NCI-H1092 treated with DMSO at 0.1 percent for 48 hours (cell line): ENCODE data around the gene SPIN3.
A peak's percentile ranks its signal among the peaks of the same experiment; 100 is the strongest.
"Not testable (repeated sequence)": the region's sequence is repeated elsewhere in the genome, so short reads cannot be mapped to it uniquely, and the experiment has no call there.

ENCODE experiments used
- DNase-seq: peaks from one replicate; lab custom pipeline; 2025; lab: John Stamatoyannopoulos, UW

The SPIN3 gene

DNA sequence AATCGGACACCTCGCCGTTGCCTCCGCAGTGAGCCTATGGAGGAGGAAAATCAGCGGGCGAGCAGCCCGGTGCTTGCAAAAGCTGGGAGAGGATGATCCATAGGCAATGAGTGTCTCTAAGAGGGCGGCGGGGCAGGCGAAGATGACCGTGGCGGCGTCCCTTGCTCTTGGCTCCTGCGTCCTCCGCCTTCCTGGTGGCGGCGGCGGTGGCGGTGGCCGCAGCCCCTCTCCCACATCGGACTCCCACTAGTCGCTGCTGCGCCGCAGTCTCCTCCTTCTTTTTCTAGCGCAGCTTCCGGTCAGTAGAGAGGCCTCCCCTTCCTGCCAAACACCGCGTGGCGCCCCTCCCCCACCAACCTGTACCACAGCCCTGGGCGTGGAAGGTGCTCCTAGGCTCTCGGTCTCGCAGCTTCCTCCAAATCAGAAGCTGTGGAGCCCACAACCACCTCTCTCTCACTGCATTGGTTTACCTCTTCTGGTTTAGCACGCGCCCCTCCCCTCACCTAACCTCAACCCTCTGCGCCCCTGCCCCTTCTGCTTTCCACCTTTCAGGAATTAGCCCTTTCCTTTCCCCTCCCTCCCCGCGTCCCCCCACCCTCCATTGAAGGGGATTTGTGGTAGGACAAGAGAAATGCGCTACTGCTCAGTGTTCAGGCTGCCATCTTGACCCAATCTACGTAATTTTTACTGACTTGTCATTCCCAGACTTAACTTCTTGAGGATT is at the start of gene SPIN3:
TSS of gene SPIN3 (minus strand) at position 271 of the 724 bp plus-strand sequence. CDS start 594 bp downstream, outside the sequence.
- DNase-seq: peak; percentile 96

DNA sequence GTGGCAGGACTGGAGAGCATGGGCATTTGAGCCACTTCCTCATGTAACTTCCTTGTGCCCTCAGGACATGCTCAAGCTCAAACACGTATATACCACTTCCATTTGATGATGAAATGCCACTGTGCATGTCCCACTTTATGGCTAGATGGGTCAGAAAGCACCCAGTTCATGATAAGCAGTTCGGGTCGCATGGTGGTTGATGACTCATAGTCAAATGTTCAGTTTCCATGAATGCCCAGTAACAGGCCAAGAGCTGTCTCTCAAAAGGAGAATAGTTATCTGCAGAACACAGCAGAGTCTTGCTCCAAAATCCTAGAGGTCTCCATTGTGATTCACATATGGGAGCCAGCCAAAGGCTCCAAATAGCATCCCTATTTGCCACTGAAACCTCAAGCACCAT is 48.9 kb upstream of the SPIN3 start:
- DNase-seq: no peak

- DNase-seq: not testable (repeated sequence)
Observed at GRCh38 chrX:57037265-57037664, 41.9 kb upstream of the SPIN3 start.

GRCh38 chrX:56994375-56995270 is 718 bp downstream of the SPIN3 start:
- peak; percentile 68 for DNase-seq

- no peak for DNase-seq
Observed at GRCh38 chrX:56987741-56988140, 7.6 kb downstream of the SPIN3 start.

DNA sequence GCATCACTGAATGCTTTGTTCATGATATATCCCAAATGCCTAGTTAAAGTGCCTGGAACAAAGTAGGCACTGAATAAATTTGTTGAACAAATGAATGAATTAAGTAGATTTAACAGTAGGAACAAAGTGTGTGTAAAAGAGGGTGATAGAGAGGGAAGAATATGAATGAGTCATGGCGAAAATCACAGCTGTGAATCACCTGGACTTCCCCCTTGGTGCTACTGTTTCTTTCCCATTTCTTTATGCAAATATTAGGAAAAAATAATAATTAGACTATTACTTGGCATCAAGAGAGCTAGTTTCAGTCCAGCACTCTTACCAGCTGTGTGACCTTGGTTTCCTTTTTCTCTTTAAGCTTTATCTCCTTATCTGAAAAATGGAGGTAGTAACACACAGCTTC is 9.2 kb downstream of the SPIN3 start:
- no peak for DNase-seq

DNA sequence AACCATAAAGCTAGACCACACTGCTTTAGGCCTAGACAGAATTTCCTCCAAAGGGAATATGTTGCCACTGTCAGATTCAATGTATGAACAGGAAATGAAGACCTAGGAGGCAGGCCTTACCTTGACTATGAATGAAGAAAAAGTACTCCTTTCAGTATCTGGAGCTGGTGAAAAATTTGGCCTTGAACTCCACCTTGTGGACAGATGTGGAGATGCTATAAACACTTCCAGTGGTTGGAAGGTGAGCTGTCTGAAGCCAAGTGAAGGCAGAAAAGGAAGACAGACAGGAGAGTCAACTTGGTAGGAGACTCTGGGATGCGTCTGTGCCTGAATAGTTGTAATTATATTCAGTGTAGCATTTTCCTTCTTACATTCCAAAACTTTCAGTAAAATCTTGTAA is 17.2 kb downstream of the SPIN3 start:
- DNase-seq: peak; percentile 51

DNA sequence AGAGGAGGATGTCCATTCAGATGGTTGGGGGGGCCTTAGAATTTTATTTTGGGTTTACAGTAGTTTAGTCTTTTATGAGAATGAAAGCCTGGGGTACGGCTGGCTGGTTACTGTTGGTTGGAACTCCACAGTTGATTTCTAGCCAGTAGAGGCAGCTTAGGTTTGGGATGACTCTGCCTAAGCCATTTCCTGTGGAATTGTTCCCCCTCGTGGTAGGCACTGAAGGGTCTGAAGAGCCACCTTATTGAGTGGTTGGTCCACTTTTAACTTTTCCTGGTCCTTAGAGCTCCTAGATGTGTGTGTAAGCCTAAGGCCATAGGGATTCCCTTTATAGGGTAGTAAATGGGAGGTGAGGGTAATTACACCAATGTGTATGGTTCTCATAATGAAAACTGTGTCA is 19.7 kb downstream of the SPIN3 start:
- DNase-seq: no peak

DNA sequence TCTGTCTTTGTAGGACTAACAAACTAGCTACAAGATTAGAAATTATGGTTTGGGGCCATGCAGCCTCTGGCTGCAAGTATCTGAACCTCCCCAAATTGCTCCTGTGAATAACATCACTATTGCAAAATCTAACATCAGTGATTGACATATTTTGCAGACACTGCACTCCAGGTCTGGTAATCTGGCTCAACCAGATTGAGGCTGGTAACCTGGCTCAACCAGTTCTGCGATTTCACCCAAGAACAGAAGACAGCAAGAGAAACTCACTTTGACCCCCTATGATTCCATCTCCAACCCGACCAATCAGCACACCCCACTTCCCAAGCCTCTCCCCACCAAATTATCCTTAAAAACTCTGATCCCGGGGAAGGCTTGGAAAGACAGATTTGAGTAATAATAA is 20.9 kb downstream of the SPIN3 start:
- DNase-seq: no peak

DNA sequence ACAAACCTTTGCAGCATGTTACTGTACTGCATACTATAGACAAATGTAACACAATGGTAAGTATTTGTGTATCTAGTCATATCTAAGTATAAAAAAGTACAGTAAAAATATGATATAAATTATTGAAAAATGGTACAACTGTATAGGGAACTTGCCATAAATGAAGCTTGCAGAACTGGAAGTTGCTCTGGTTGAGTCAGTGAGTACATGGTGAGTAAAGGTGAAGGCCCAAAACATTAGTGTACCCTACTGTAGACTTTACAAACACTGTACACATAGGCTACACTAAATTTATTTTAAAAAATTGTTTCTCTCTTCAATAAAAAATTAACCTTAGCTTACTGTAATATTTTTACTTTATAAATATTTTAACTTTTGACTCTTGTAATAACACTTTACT is 25.8 kb downstream of the SPIN3 start:
- DNase-seq: no peak

GRCh38 chrX:56968980-56969379 is 26.4 kb downstream of the SPIN3 start:
- no peak for DNase-seq

DNA sequence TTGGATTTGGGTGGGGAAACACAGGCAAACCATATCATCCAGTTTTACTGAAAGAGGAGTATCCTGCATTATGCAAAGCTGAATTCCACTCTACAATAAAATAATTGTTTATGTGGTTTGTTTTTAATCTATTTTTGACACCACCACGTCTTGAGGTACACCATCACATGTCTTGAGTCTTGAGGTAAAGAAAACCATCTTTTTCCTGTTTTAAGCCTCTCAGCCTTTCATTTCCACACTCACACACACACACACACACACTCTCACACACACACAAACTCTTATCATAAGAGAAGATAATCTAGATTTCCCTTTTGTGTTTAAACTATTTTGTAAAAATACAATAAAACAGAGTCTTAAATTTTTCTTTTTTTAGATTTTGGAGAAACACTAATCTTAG is 32.0 kb downstream of the SPIN3 start:
- DNase-seq: no peak

- DNase-seq: no peak
Observed at GRCh38 chrX:56947699-56948098, 47.6 kb downstream of the SPIN3 start.

GRCh38 chrX:56946201-56946600 is 49.1 kb downstream of the SPIN3 start:
- DNase-seq: peak; percentile 95

- not testable (repeated sequence) for DNase-seq
Observed at GRCh38 chrX:56945226-56945625, 50.1 kb downstream of the SPIN3 start.

- no peak for DNase-seq
Observed at GRCh38 chrX:56943264-56943663, 52.1 kb downstream of the SPIN3 start.
